ENCODE measurements around the gene LSM14B. TPM values are rescaled to one million over a fixed set of nuclear protein-coding genes. Genes with fewer than 3 reads are reported as not detected.
A peak's percentile ranks its signal among the peaks of the same experiment; 100 is the strongest.

The LSM14B gene
- total RNA-seq, 1 experiment from 2014 or later = 82.4 TPM

DNA sequence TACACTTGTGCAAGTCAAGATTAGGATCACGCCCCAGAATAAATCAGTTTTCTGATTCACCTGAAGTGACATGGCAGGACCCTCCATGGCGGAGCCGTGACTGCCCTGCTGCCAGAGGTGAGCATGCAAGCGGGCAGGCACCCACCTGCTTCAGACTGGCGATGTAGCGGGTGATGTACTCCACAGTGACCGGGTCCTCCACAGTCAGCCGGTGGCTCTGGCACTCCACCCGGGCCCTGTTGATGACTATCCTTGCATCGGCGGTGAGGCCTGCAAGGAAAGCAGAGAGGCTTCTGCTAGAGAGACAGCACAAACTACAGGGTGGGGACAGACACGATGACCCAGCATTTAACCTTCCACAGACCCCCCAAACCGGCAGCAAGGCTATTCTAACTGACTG is 17.4 kb downstream of the LSM14B start:
- no peaks in the 10 kb centered on the region for H3K9me3 ChIP-seq (ENCODE audit: control insufficient read depth, low read depth, low read length)
- H3K14ac ChIP-seq (ENCODE audit: insufficient read depth, low read length) = no peak overlapping the region
- Mint-ChIP-seq H3K27ac (peak overlapping the region in 1 of 3 experiments; percentile 40; a peak in 1 of 7 replicates), H3K36me3 (ENCODE audit: insufficient read depth in 1 of 3, low read depth in 3 of 3) (peaks cover 36 to 76% (median 59%) of the 10 kb centered on the region in 3 experiments; a peak in 6 of 7 replicates), H3K27me3 (ENCODE audit: low read depth) (no peaks in the 10 kb centered on the region; the same call in 1 of the 2 replicates), H3K4me3 (no peak overlapping the region), H3K9me3 (no peaks in the 10 kb centered on the region; a peak in 1 of 5 replicates), H3K4me1 (peaks cover 17 to 18% of the 10 kb centered on the region in 2 experiments)
- no peak overlapping the region for H4K8ac ChIP-seq (replicated peaks; ENCODE audit: insufficient read length, low read depth, low read length)
- no peak overlapping the region for H2BK20ac ChIP-seq (ENCODE audit: low read depth, low read length, poor library complexity, severe bottlenecking)
- H3K4me1 ChIP-seq (ENCODE audit: insufficient read depth, low read length) = no peaks in the 10 kb centered on the region
- H3K79me1 ChIP-seq (ENCODE audit: insufficient read depth, low read depth, low read length, poor library complexity, severe bottlenecking) = no peaks in the 10 kb centered on the region
- WGBS (ENCODE audit: extremely low coverage, insufficient read length, low lambda C conversion rate) = no CpG with 5 or more reads among the region's 13 CpGs
- no peak overlapping the region for H2AFZ ChIP-seq (ENCODE audit: low read length)
- no peak overlapping the region for H2BK120ac ChIP-seq (ENCODE audit: low read depth, low read length, poor library complexity, severe bottlenecking)
- H2BK5ac ChIP-seq (ENCODE audit: insufficient read length, low read length) = no peak overlapping the region
- no peak overlapping the region for H2BK15ac ChIP-seq (ENCODE audit: low read depth, low read length)
- H3K4me2 ChIP-seq (ENCODE audit: insufficient read depth, insufficient read length, low read length) = no peak overlapping the region
- no peak overlapping the region for H3K9ac ChIP-seq (ENCODE audit: extremely low read depth, insufficient read length, low read length)
- no peak overlapping the region for H3K4ac ChIP-seq (ENCODE audit: low read depth, low read length)
- no peak overlapping the region for H3K23ac ChIP-seq (ENCODE audit: insufficient read length, low read depth, low read length)
- H2AK5ac ChIP-seq (ENCODE audit: insufficient read length, low read length) = no peak overlapping the region
- DNase-seq = no peak
- H2BK12ac ChIP-seq (ENCODE audit: insufficient read length, low read depth, low read length) = no peak overlapping the region
- TF ChIP-seq, protein P1, sequence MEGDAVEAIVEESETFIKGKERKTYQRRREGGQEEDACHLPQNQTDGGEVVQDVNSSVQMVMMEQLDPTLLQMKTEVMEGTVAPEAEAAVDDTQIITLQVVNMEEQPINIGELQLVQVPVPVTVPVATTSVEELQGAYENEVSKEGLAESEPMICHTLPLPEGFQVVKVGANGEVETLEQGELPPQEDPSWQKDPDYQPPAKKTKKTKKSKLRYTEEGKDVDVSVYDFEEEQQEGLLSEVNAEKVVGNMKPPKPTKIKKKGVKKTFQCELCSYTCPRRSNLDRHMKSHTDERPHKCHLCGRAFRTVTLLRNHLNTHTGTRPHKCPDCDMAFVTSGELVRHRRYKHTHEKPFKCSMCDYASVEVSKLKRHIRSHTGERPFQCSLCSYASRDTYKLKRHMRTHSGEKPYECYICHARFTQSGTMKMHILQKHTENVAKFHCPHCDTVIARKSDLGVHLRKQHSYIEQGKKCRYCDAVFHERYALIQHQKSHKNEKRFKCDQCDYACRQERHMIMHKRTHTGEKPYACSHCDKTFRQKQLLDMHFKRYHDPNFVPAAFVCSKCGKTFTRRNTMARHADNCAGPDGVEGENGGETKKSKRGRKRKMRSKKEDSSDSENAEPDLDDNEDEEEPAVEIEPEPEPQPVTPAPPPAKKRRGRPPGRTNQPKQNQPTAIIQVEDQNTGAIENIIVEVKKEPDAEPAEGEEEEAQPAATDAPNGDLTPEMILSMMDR (conservative IDR thresholded peaks at IDR 0.05) = no peak
- no peak overlapping the region for H3T11ph ChIP-seq (ENCODE audit: low read length)
- H4K91ac ChIP-seq (ENCODE audit: insufficient read length, low read depth, low read length) = no peak overlapping the region
- H3K79me2 ChIP-seq (ENCODE audit: insufficient read depth, low read length) = peaks cover 18% of the 10 kb centered on the region; the same call in 1 of the 2 replicates
- H4K5ac ChIP-seq (ENCODE audit: insufficient read length, low read depth, low read length) = no peak overlapping the region
- H3K27ac ChIP-seq (ENCODE audit: insufficient read length, low read depth, low read length) = no peak overlapping the region
- H3K56ac ChIP-seq (ENCODE audit: insufficient read length, low read depth, low read length) = no peak overlapping the region
- H3K27me3 ChIP-seq (ENCODE audit: insufficient read depth, low read length) = no peaks in the 10 kb centered on the region
- H3K18ac ChIP-seq (ENCODE audit: insufficient read length, low read depth, low read length) = no peak overlapping the region
- peaks cover 7% of the 10 kb centered on the region for H3K23me2 ChIP-seq (ENCODE audit: insufficient read length, low read depth, low read length, poor library complexity, severe bottlenecking)
- no peaks in the 10 kb centered on the region for H4K20me1 ChIP-seq (ENCODE audit: control insufficient read depth, insufficient read depth, insufficient read length)

Measured in H9 (cell line).